NCI-H446 treated with DMSO at 0.1 percent for 48 hours (cell line): ENCODE measurements around the gene MRPS10.
"Not testable (repeated sequence)": the region's sequence is repeated elsewhere in the genome, so short reads cannot be mapped to it uniquely, and the experiment has no call there.

Source experiments
- DNase-seq: peaks from one replicate; lab custom pipeline; 2025; lab: John Stamatoyannopoulos, UW

The MRPS10 gene

DNA sequence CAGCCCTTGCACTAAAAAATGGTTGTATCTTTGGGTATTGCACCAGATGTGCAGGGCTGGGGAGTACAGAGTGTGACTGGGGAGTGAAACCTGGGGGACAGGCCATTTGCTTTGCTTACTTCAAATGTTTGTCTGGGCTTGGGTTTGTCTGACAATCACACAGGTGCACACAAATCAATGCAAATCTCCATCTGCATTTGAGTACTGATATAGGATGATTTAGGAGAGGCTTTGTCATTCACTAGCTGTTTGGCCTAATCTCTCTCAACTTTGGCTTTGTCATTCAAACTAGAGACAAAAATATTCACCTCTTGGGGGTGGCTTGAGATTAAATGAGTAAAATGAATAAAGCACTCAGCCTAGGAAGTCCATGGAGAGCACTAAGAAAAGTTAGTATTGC, 40.7 kb downstream of the MRPS10 start:
- no peak for DNase-seq

DNA sequence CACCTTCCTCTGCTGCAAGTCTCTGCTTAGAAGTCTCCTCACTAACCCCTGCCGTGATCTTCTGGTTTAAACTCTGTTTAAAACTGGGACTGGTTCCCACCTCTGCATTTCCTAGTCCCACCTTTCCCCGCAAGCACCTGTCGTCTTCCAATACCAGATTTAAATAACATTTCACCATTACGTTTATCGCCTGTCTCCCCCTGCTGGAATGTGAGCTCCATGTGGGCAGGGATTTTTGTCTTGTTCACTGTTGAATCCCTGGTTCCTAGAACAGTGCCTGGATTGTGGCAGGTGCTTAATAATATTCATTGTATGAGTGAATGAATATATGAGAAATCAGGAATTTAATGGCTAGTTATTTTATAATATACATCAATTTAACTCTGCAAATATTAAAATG, 41.8 kb downstream of the MRPS10 start:
- no peak for DNase-seq

GRCh38 chr6:42173101-42173500, 44.6 kb downstream of the MRPS10 start, which contains the start of gene GUCA1A:
TSS of gene GUCA1A (plus strand) at chr6:42173364. CDS start at chr6:42173614, 250 bp downstream.
- no peak for DNase-seq

DNA sequence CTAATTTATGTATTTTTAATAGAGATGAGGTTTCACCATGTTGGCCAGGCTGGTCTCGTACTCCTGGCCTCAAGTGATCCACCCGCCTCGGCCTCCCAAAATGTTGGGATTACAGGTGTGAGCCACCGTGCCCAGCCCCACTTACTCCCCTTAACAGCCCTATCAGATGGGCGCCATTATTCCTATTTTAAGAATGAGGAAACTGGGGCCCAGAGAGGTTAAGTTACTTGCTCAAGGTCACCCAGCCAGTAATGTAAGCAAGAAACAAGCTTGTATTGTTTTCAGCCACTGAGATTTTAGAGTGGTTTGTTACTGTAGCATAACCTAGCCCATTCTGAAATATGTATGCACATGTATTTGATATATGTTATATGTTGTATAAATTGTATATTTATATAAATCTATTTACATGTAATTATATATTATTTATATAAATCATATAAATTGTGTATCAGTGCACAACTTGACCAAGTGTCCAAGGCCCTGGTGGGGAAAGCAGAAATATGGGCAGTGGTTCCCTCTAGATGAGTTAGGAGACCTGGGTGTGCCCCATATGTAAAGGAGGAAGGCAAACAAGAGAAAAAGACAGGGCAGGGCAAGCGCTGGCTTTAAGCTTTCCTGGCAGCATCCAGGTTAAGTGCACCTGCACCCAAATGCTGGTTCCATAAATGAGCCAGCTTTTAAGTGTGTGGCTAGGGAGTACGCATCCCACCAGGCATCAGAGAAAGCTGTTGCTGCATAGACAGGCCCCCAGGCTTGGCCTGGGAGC, 45.7 kb downstream of the MRPS10 start:
- DNase-seq: no peak

DNA sequence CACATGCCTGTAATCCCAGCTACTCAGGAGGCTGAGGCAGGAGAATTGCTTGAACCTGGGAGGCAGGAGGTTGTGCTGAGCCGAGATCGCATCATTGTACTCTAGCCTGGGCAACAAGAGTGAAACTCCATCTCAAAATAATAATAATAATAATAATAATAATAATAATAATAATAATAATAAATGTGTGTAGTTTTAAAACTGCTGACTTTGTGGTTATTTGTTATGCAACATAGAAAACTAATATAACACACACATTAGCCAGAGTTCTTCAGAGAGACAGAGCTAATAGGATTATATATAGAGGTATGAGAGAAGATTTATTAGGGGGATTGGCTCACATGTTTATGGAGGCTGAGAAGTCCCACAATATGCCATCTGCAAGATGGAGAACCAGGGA, 47.9 kb downstream of the MRPS10 start:
- DNase-seq: not testable (repeated sequence)

GRCh38 chr6:42168650-42169049, 49.0 kb downstream of the MRPS10 start:
- DNase-seq: no peak

DNA sequence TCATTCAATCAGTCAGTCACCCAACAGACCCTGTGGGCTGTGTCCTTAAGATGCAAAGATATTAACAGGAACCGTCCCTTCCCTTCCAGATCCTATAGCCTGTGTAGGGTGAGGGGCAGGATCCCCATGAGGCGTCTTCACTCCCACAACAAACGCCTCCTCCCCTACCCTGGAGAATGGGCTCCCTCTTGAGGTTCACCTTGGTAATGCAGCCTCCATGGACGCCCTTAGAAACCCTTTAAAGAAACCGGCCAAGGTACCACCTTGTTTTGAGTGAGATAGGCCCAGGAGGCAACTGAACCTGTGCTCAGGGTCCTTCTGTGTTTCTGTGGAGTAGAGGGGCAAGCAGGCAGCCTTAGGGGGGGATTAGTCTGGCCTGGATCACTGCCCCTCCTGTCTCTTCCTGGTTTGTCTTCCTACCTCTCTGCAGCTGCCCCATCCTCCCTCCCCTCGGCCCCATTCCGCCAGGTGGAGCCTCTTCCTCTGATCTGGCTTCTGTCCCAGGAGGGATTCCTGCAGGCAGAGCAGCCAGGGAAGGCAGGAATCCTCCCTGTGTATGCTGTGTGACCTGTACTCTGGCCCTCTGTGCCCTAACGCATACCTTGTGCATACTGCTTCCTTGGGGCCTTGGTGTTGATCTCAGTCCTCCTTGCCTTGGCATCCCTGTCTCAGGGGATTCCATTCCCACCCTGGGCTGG, 51.1 kb downstream of the MRPS10 start:
- peak; percentile 20 for DNase-seq

DNA sequence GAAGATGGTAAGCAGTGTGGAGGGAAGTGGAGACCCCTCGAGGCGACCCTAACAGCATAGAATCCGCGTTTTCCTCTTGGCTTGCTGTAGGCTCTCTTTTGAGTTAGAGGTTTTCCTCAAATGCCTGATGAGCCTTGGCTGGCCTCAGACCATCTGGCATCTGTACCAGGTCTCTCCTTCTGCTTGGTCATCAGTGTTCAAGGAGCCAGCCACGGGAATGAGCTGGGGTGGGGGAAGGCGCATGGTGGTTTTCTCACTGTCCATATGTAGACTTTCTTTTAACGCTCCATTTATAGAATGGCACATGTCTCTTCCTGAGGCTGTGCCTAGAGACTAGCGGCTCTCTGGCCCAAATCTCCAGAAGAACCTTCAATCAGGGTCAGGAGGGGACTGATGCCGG, 52.6 kb downstream of the MRPS10 start:
- DNase-seq: no peak

DNA sequence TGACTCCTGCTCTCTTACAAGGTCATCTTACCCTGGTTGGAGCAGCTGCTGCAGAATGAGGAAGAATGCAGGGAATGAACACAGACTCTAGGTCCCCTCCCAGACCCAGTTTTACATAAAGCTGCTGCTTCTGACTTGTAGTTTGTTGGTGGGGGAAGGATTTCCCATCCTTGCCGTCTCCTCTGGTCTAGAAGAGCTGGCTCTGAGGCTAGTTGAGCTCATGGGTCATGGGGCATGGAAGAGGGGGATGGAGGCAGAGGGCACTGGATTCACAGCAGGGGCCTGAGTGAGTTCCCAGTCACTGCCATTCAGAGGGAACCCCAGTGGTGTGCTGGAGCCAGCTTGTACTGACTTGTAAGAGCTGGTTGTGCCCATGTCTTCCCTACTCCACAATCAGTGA, 53.7 kb downstream of the MRPS10 start:
- DNase-seq: no peak

- DNase-seq: no peak
These were observed 54.8 kb downstream of the MRPS10 start for GRCh38 chr6:42162812-42163211.

GRCh38 chr6:42162384-42162783, 55.3 kb downstream of the MRPS10 start:
- DNase-seq: no peak

- no peak for DNase-seq
These were observed 58.1 kb downstream of the MRPS10 start for GRCh38 chr6:42159431-42160024.

DNA sequence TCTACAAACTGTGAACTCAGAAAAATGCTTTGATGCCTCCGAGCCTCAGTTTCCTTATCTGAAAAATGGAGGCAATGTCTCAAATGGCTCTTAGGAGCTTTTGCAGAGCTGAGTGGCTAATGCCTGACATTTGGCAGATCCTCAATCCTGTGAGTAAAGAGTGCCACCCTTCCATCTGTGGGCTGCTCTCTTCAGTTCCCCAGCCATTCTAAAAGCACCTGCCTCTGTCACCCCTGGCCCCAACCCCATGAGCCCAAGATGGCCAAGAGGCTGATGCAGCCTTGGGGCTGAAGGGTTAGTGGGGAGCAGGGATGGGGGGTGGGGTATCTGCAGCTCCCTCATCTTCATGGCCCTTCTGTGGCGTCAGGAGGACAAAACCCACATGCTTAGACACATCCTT, 59.0 kb downstream of the MRPS10 start:
- no peak for DNase-seq

DNA sequence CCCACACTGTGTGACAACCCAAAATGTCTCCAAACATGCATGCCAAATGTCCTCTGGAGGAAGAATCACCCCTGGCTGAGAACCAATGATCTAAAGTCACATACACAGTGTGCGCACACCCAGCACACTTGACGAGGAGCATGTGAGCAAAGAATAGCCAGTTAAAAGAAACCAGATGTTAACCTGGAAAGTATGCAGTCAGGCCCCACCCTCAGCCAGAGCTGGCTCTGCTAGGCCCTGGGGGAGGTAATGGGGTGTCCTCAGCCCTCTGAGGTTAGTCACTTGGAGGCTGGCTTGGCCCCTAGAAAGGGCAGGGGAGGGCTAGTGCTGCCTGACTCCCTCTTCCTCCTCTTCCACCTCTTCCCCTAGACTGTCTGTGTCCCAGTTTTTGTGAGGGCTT, 59.6 kb downstream of the MRPS10 start:
- no peak for DNase-seq
